ENCODE data around the gene C1orf174. TPM values are rescaled to one million over a fixed set of nuclear protein-coding genes. Genes with fewer than 3 reads are reported as not detected.

Gene C1orf174
- total RNA-seq, 4 donors from 2014 or later: 12.7 to 22.6 (median 17.7) TPM

DNA sequence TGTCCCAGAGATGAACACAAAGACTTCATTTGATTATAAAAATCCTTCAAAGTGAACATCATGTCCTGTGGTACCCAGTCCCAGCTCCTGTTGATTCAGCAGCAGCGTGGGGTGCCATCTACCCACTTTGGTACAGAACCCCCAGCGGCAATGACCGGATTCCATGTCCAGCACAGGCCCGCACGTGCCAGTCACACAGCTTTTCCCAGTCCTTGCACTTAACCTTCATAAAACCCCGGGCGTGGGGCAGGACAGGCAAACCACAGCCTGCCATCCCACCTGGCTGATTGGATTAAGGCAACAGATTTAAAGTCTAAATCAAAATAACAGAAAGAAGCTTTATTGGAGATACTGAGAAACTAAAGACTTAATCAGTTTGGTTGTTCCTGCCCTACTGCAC, 58.6 kb downstream of the C1orf174 start:
- intact Hi-C loops (cut with DNase I; ENCODE audit: low total_unique reads): no loop called here
- no peak for TF ChIP-seq POLR2A (IDR thresholded peaks at IDR 0.05)
- TF ChIP-seq, protein P1, sequence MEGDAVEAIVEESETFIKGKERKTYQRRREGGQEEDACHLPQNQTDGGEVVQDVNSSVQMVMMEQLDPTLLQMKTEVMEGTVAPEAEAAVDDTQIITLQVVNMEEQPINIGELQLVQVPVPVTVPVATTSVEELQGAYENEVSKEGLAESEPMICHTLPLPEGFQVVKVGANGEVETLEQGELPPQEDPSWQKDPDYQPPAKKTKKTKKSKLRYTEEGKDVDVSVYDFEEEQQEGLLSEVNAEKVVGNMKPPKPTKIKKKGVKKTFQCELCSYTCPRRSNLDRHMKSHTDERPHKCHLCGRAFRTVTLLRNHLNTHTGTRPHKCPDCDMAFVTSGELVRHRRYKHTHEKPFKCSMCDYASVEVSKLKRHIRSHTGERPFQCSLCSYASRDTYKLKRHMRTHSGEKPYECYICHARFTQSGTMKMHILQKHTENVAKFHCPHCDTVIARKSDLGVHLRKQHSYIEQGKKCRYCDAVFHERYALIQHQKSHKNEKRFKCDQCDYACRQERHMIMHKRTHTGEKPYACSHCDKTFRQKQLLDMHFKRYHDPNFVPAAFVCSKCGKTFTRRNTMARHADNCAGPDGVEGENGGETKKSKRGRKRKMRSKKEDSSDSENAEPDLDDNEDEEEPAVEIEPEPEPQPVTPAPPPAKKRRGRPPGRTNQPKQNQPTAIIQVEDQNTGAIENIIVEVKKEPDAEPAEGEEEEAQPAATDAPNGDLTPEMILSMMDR (IDR thresholded peaks at IDR 0.05): no peak
- WGBS, 2 donors: 96 to 97% methylated on average over 7 of the region's 7 CpGs
- H3K4me3 ChIP-seq (ENCODE audit: low read depth, poor library complexity, severe bottlenecking): no peak overlapping the region
- DNase-seq (ENCODE audit: low spot score in 2 of 2): no peak

Other genes starting within 250 kb of the C1orf174 start
- gene TP73, start 247.8 kb downstream of the C1orf174 start, total RNA-seq: 10 to 100 TPM in 2 of 4 donors, 1 to 10 TPM in 2; 5.8 to 23.6 (median 11.0) TPM
- not detected for gene CCDC27, start 147.8 kb downstream of the C1orf174 start, total RNA-seq
- gene SMIM1, start 127.5 kb downstream of the C1orf174 start, total RNA-seq: 1 to 10 TPM; 1.6 to 8.7 (median 3.6) TPM
- gene LRRC47, start 103.8 kb downstream of the C1orf174 start, total RNA-seq: 10 to 100 TPM; 43.6 to 55.3 (median 49.7) TPM
- 10 to 100 TPM; 24.6 to 38.9 (median 33.1) TPM for gene CEP104, start 43.1 kb downstream of the C1orf174 start, total RNA-seq
- 10 to 100 TPM in 1 of 4 donors, 1 to 10 TPM in 3; 3.0 to 10.3 (median 6.8) TPM for gene DFFB, start 42.8 kb downstream of the C1orf174 start, total RNA-seq